NCI-H524 (cell line): ENCODE data around the gene ART5.
"Not testable (repeated sequence)": the region's sequence is repeated elsewhere in the genome, so short reads cannot be mapped to it uniquely, and the experiment has no call there.

Source experiments
- DNase-seq, 2 experiments: peaks; one replicate each; lab custom pipeline; 2025; lab: John Stamatoyannopoulos, UW

ART5 gene

GRCh38 chr11:3617990-3618389 is 23.8 kb downstream of the ART5 start:
- DNase-seq: no peak

- no peak for DNase-seq
Measured at GRCh38 chr11:3616721-3617460, 24.9 kb downstream of the ART5 start.

GRCh38 chr11:3615998-3616397 is 25.8 kb downstream of the ART5 start:
- peak; percentile 3 to 33 for DNase-seq

- DNase-seq: no peak
Measured at GRCh38 chr11:3614742-3615171, 27.0 kb downstream of the ART5 start.

- no peak for DNase-seq
Measured at GRCh38 chr11:3613998-3614741, 27.6 kb downstream of the ART5 start.

GRCh38 chr11:3611976-3612678 is 29.7 kb downstream of the ART5 start:
- DNase-seq: no peak

GRCh38 chr11:3610846-3611245 is 30.9 kb downstream of the ART5 start:
- no peak for DNase-seq

- DNase-seq: peak in 1 of 2 experiments; percentile 43
Measured at GRCh38 chr11:3609416-3610265, 32.2 kb downstream of the ART5 start.

GRCh38 chr11:3605771-3606203 is 36.0 kb downstream of the ART5 start:
- no peak for DNase-seq

GRCh38 chr11:3605283-3605662 is 36.5 kb downstream of the ART5 start:
- DNase-seq: no peak

- DNase-seq: no peak
Measured at GRCh38 chr11:3604167-3604566, 37.6 kb downstream of the ART5 start.

GRCh38 chr11:3600201-3600600 is 41.6 kb downstream of the ART5 start:
- not testable (repeated sequence) for DNase-seq

- DNase-seq: not testable (repeated sequence)
Measured at GRCh38 chr11:3597743-3598142, 44.0 kb downstream of the ART5 start.

GRCh38 chr11:3591326-3591725 is 50.5 kb downstream of the ART5 start:
- not testable (repeated sequence) for DNase-seq

GRCh38 chr11:3590193-3590592 is 51.6 kb downstream of the ART5 start:
- not testable (repeated sequence) for DNase-seq

GRCh38 chr11:3588776-3589175 is 53.0 kb downstream of the ART5 start:
- DNase-seq: peak in 1 of 2 experiments; percentile 35
